ENCODE measurements around the gene RYR1.

The RYR1 gene

GRCh38 chr19:38513762-38514167 lies 80.3 kb downstream of the RYR1 start:
- Histone ChIP-seq H3K4me3 (ENCODE audit: low read depth in 1 of 2, low read length in 2 of 2) (no peak overlapping the region), H3K9me3 (ENCODE audit: insufficient read depth, low read length, severe bottlenecking) (no peaks in the 10 kb centered on the region), H3K4me1 (ENCODE audit: insufficient read depth, low read length) (peaks cover 3% of the 10 kb centered on the region), H3K4me2 (ENCODE audit: insufficient read depth, low read length) (no peak overlapping the region), H3K27ac (ENCODE audit: low read length) (no peak overlapping the region), H3K27me3 (ENCODE audit: insufficient read depth, low read length, poor library complexity) (no peaks in the 10 kb centered on the region), H2AFZ (ENCODE audit: low read depth, low read length) (no peak overlapping the region), H3K9ac (ENCODE audit: low read depth, low read length) (no peak overlapping the region), H4K20me1 (ENCODE audit: insufficient read depth, low read length) (no peaks in the 10 kb centered on the region), H3K79me2 (ENCODE audit: insufficient read depth, low read length) (no peaks in the 10 kb centered on the region), H3K36me3 (ENCODE audit: insufficient read depth, low read length) (no peaks in the 10 kb centered on the region)
- no peak for ATAC-seq (ENCODE audit: insufficient read depth, low read depth)
- DNase-seq = no peak
- TF ChIP-seq CTCF (IDR thresholded peaks at IDR 0.05; ENCODE audit: borderline replicate concordance, extremely low read depth, low read length, poor library complexity, severe bottlenecking) (no peak), EZH2 (IDR thresholded peaks at IDR 0.05; ENCODE audit: borderline replicate concordance, low read depth, low read length, severe bottlenecking) (no peak)

DNA sequence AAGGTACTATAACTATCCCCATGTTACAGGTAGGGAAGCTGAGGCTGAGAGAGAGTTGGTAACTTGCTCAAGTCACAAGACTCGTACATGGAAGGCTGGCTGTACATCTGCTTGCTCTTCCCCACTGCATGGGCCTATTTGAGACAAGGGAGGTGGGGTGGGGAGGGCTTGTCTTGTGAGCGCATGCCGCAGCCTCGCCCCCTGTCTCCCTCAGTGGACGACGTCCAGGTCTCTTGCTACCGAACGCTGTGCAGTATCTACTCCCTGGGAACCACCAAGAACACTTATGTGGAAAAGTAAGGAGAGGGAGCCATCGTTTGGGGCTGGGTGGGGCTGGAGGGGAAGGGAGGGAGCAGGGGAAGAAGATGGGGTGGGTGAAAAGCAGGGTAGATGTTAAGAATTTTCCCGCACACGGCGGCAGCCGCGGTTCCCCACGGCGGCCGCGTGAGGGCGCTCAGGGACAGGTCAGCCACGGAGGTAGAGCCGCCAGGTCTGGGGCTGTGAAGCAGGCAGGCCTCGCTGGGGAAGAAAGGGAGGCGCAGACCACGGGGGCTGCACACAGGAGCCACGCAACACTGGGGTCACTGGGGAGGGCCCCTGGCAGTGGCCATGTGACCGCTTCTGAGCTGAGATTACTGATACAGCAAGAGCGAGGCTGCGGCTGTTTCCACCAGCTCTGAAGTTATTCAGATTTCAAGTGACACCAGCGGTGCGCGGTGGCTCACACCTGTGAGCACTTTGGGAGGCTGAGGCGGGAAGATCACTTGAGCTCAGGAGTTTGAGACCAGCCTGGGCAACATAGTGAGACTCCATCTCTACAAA lies 81.5 kb downstream of the RYR1 start:
- Histone ChIP-seq H3K79me2 (ENCODE audit: insufficient read depth, low read length) (no peaks in the 10 kb centered on the region), H3K4me2 (ENCODE audit: insufficient read depth, low read length) (no peak overlapping the region), H3K4me1 (ENCODE audit: insufficient read depth, low read length) (peaks cover 3% of the 10 kb centered on the region), H3K9me3 (ENCODE audit: insufficient read depth, low read length, severe bottlenecking) (no peaks in the 10 kb centered on the region), H3K9ac (ENCODE audit: low read depth, low read length) (no peak overlapping the region), H3K4me3 (ENCODE audit: low read depth in 1 of 2, low read length in 2 of 2) (no peak overlapping the region), H3K27ac (ENCODE audit: low read length) (no peak overlapping the region), H3K27me3 (ENCODE audit: insufficient read depth, low read length, poor library complexity) (no peaks in the 10 kb centered on the region), H3K36me3 (ENCODE audit: insufficient read depth, low read length) (no peaks in the 10 kb centered on the region), H4K20me1 (ENCODE audit: insufficient read depth, low read length) (no peaks in the 10 kb centered on the region), H2AFZ (ENCODE audit: low read depth, low read length) (peak overlapping the region; percentile 60)
- DNase-seq (peak; percentile 71), ATAC-seq (ENCODE audit: insufficient read depth, low read depth) (peak; percentile 93)
- TF ChIP-seq EZH2 (IDR thresholded peaks at IDR 0.05; ENCODE audit: borderline replicate concordance, low read depth, low read length, severe bottlenecking) = no peak
- peak; percentile 88 for TF ChIP-seq CTCF (IDR thresholded peaks at IDR 0.05; ENCODE audit: borderline replicate concordance, extremely low read depth, low read length, poor library complexity, severe bottlenecking)

- no peak for ATAC-seq (ENCODE audit: insufficient read depth, low read depth)
Measured at GRCh38 chr19:38515896-38516295, 82.4 kb downstream of the RYR1 start.

More at GRCh38 chr19:38515896-38516295, 82.4 kb downstream of the RYR1 start:
- H3K27ac ChIP-seq (ENCODE audit: low read length) = no peak overlapping the region
- no peak overlapping the region for H3K4me3 ChIP-seq (ENCODE audit: low read depth in 1 of 2, low read length in 2 of 2)
- no peak overlapping the region for H3K9ac ChIP-seq (ENCODE audit: low read depth, low read length)
- no peaks in the 10 kb centered on the region for H3K9me3 ChIP-seq (ENCODE audit: insufficient read depth, low read length, severe bottlenecking)
- H4K20me1 ChIP-seq (ENCODE audit: insufficient read depth, low read length) = no peaks in the 10 kb centered on the region
- no peak for DNase-seq
- H3K36me3 ChIP-seq (ENCODE audit: insufficient read depth, low read length) = no peaks in the 10 kb centered on the region
- peaks cover 3% of the 10 kb centered on the region for H3K4me1 ChIP-seq (ENCODE audit: insufficient read depth, low read length)
- TF ChIP-seq EZH2 (IDR thresholded peaks at IDR 0.05; ENCODE audit: borderline replicate concordance, low read depth, low read length, severe bottlenecking) (no peak), CTCF (IDR thresholded peaks at IDR 0.05; ENCODE audit: borderline replicate concordance, extremely low read depth, low read length, poor library complexity, severe bottlenecking) (no peak)
- H3K27me3 ChIP-seq (ENCODE audit: insufficient read depth, low read length, poor library complexity) = no peaks in the 10 kb centered on the region
- no peak overlapping the region for H2AFZ ChIP-seq (ENCODE audit: low read depth, low read length)
- no peaks in the 10 kb centered on the region for H3K79me2 ChIP-seq (ENCODE audit: insufficient read depth, low read length)
- H3K4me2 ChIP-seq (ENCODE audit: insufficient read depth, low read length) = no peak overlapping the region

Measured in DND-41 (cell line).